K562 (cell line): ENCODE data around the gene COX6A1. TPM values are rescaled to one million over a fixed set of nuclear protein-coding genes. Genes with fewer than 3 reads are reported as not detected.
A peak's percentile ranks its signal among the peaks of the same experiment; 100 is the strongest.

Source experiments
- ATAC-seq: fragments of 200-7000 bp; cut with Tn5 transposase; 3 replicates; pipeline ENCODE4 v1.9.1; 2020; ENCODE audit warnings: moderate library complexity
- BruUV-seq: library from RNA; stranded (reverse); fragments of 400-500 nt; replicated peaks from 2 replicates; lab custom pipeline; 2021; lab: Mats Ljungman, UMichigan
- CTCF ChIA-PET: fragments of 300-600 bp; formaldehyde crosslinking; extraction: SDS; loops from one replicate; lab custom pipeline; 2021; ENCODE audit warnings: low intra/inter-chr PET ratio; lab: Yijun Ruan, JAX
- POLR2A ChIA-PET: fragments of 300-600, 350-650 bp; sonication (Branson Sonifier 250); formaldehyde crosslinking; extraction: SDS; loops from one replicate; lab custom pipeline; 2021; ENCODE audit warnings: antibody characterized with exemption, inconsistent platforms; lab: Yijun Ruan, JAX
- DNase-seq, 4 experiments: peaks; one replicate each; pipeline versions ENCODE4 v3.0.0 to v3.0.0-alpha.2; 2011 to 2018; ENCODE audit warnings: low spot score in 3 of 4, mixed read lengths in 3 of 4; ENCODE audit errors: extremely low read depth in 1 of 4
- FAIRE-seq: peaks from 2 replicates; lab custom pipeline; 2011; peaks lifted over from hg19 to GRCh38; lab: Jason Lieb, UNC
- H2AFZ ChIP-seq: 2 replicates; pipeline ENCODE4 v1.6.0; 2011; ENCODE audit warnings: low read depth, low read length, control low read depth, inconsistent platforms
- H3K27ac ChIP-seq: fragments of 200-600 bp; 3 replicates; pipeline ENCODE4 v1.8.0; 2011; ENCODE audit warnings: low read depth, mild to moderate bottlenecking, control low read depth, inconsistent platforms, low read length, moderate library complexity, mixed read lengths; ENCODE audit errors: extremely low read depth
- H3K27me3 ChIP-seq, 2 experiments: fragments of 300-600 bp in 1 of 2; 2 replicates in 1 of 2; 3 replicates in 1 of 2; pipeline versions ENCODE4 v1.6.0 to v1.8.0; 2011; ENCODE audit warnings: inconsistent platforms in 2 of 2, low read length in 2 of 2, mild to moderate bottlenecking in 1 of 2, mixed read lengths in 1 of 2, moderate library complexity in 1 of 2; ENCODE audit not compliant: control insufficient read depth in 2 of 2, insufficient read depth in 2 of 2
- H3K36me3 ChIP-seq: fragments of 300-600 bp; 3 replicates; pipeline ENCODE4 v1.8.0; 2011; ENCODE audit warnings: mild to moderate bottlenecking, low read length, inconsistent platforms; ENCODE audit not compliant: control insufficient read depth, insufficient read depth
- H3K4me1 ChIP-seq, 2 experiments: fragments of 200-600 bp in 1 of 2; replicated peaks in 1 of 2; 2 replicates in 1 of 2; 3 replicates in 1 of 2; pipeline versions ENCODE4 v1.5.1 to v1.8.0; 2011; ENCODE audit warnings: inconsistent platforms in 2 of 2, low read length in 2 of 2, mild to moderate bottlenecking in 1 of 2, mixed read lengths in 1 of 2, moderate library complexity in 1 of 2; ENCODE audit not compliant: control insufficient read depth in 2 of 2, insufficient read depth in 2 of 2
- H3K4me2 ChIP-seq: 2 replicates; pipeline ENCODE4 v1.6.1; 2011; ENCODE audit warnings: low read length, control low read depth, inconsistent platforms, mixed read lengths; ENCODE audit not compliant: insufficient read depth
- H3K4me3 ChIP-seq: fragments of 200-600 bp; sonication (generic), shearing (Covaris generic); 2 replicates; pipeline ENCODE4 v1.5.1; 2016; ENCODE audit warnings: control low read depth, inconsistent platforms
- H3K79me2 ChIP-seq: fragments of 200-600 bp; 3 replicates; pipeline ENCODE4 v1.8.0; 2011; ENCODE audit warnings: low read length, inconsistent platforms; ENCODE audit not compliant: control insufficient read depth, insufficient read depth
- H3K9ac ChIP-seq, 2 experiments: 2 replicates each; pipeline versions ENCODE4 v1.6.0 to v1.6.1; 2011; ENCODE audit warnings: low read depth in 2 of 2, low read length in 2 of 2, control low read depth in 1 of 2, inconsistent platforms in 1 of 2, mild to moderate bottlenecking in 1 of 2, mixed read lengths in 1 of 2; ENCODE audit not compliant: insufficient read depth in 1 of 2
- H3K9me1 ChIP-seq: one replicate; pipeline ENCODE4 v1.6.0; 2011; ENCODE audit warnings: inconsistent platforms, mild to moderate bottlenecking, low read length, moderate library complexity; ENCODE audit not compliant: control insufficient read depth, insufficient read depth
- H3K9me3 ChIP-seq: replicated peaks from 2 replicates; pipeline ENCODE4 v1.5.1; 2011; ENCODE audit warnings: low read depth, low read length, inconsistent platforms; ENCODE audit not compliant: control insufficient read depth, insufficient read depth
- H4K20me1 ChIP-seq: replicated peaks from 2 replicates; pipeline ENCODE4 v1.6.1; 2011; ENCODE audit warnings: low read length, inconsistent platforms, mixed read lengths; ENCODE audit not compliant: control insufficient read depth, insufficient read depth
- BCL6 ChIP-seq: fragments of 250-450 bp; sonication (Bioruptor Pico); IDR thresholded peaks from 2 replicates; pipeline ENCODE4 v1.4.0; 2020
- CEBPG ChIP-seq, 3 experiments: fragments of 200-800 bp in 1 of 3; sonication (Bioruptor generic) in 1 of 3; sonication (generic) in 1 of 3; formaldehyde crosslinking in 1 of 3; IDR thresholded peaks in 2 of 3; conservative IDR thresholded peaks in 1 of 3; 2 replicates each; pipeline versions ENCODE4 v1.6.1 to v1.8.0; 2016 to 2022; ENCODE audit warnings: missing compliant biosample characterization in 2 of 3, missing genetic modification characterization in 2 of 3, mild to moderate bottlenecking in 1 of 3, missing genetic modification reagents in 1 of 3
- COPS2 ChIP-seq: fragments of 450-650 bp; conservative IDR thresholded peaks from 2 replicates; pipeline ENCODE4 v1.6.1; 2016; ENCODE audit warnings: mild to moderate bottlenecking, moderate library complexity
- ESRRB ChIP-seq: fragments of 250-450 bp; sonication (Bioruptor Pico); IDR thresholded peaks from 2 replicates; pipeline ENCODE4 v1.5.0; 2020; ENCODE audit warnings: mild to moderate bottlenecking, moderate library complexity, borderline replicate concordance
- KLF1 ChIP-seq: fragments of 450-650 bp; IDR thresholded peaks from 2 replicates; pipeline ENCODE4 v1.6.1; 2016; ENCODE audit warnings: missing genetic modification characterization, missing compliant biosample characterization
- LCOR ChIP-seq: sonication (generic); formaldehyde crosslinking; IDR thresholded peaks from 2 replicates; pipeline ENCODE4 v1.8.0; 2022; ENCODE audit warnings: mild to moderate bottlenecking, missing genetic modification reagents
- MECOM ChIP-seq: fragments of 250-450 bp; sonication (Bioruptor Pico); IDR thresholded peaks from 2 replicates; pipeline ENCODE4 v1.8.0; 2022; ENCODE audit warnings: inconsistent platforms
- MLX ChIP-seq, 2 experiments: fragments of 450-650 bp in 1 of 2; sonication (generic) in 1 of 2; formaldehyde crosslinking; conservative IDR thresholded peaks; 2 replicates each; pipeline versions ENCODE4 v1.4.0 to v1.8.1; 2020 to 2022; ENCODE audit warnings: mild to moderate bottlenecking in 1 of 2, missing genetic modification reagents in 1 of 2
- MTA1 ChIP-seq: fragments of 450-650 bp; IDR thresholded peaks from 2 replicates; pipeline ENCODE4 v1.6.1; 2017; ENCODE audit warnings: borderline replicate concordance
- NFATC3 ChIP-seq: fragments of 450-650 bp; IDR thresholded peaks from 2 replicates; pipeline ENCODE4 v1.6.1; 2017; ENCODE audit warnings: mild to moderate bottlenecking
- RFX1 ChIP-seq: fragments of 450-650 bp; IDR thresholded peaks from 2 replicates; pipeline ENCODE4 v1.6.1; 2016; ENCODE audit warnings: mild to moderate bottlenecking, moderate library complexity
- RFX7 ChIP-seq: fragments of 250-450 bp; sonication (Bioruptor Pico); IDR thresholded peaks from 2 replicates; pipeline ENCODE4 v1.5.1; 2021; ENCODE audit warnings: mild to moderate bottlenecking
- SLC30A9 ChIP-seq: fragments of 250-450 bp; sonication (Bioruptor Pico); IDR thresholded peaks from 2 replicates; pipeline ENCODE4 v1.8.0; 2022; ENCODE audit warnings: mild to moderate bottlenecking, moderate library complexity
- SP1 ChIP-seq: sonication (generic); formaldehyde crosslinking; IDR thresholded peaks from 2 replicates; pipeline ENCODE4 v1.8.1; 2022; ENCODE audit warnings: mild to moderate bottlenecking, missing genetic modification reagents
- SREBF2 ChIP-seq: sonication (generic); formaldehyde crosslinking; IDR thresholded peaks from 2 replicates; pipeline ENCODE4 v1.4.0; 2020; ENCODE audit warnings: mild to moderate bottlenecking, missing genetic modification reagents
- ZBED1 ChIP-seq: IDR thresholded peaks from 2 replicates; pipeline ENCODE4 v1.6.1; 2014
- ZBTB9 ChIP-seq: fragments of 450-650 bp; formaldehyde crosslinking; IDR thresholded peaks from 2 replicates; pipeline ENCODE4 v1.4.0; 2020; ENCODE audit warnings: mild to moderate bottlenecking, moderate library complexity
- ZFP30 ChIP-seq: fragments of 250-450 bp; sonication (Bioruptor Pico); IDR thresholded peaks from 2 replicates; pipeline ENCODE4 v1.8.0; 2022; ENCODE audit warnings: moderate library complexity, mild to moderate bottlenecking, inconsistent platforms, borderline replicate concordance
- ZNF408 ChIP-seq: fragments of 250-450 bp; sonication (Bioruptor Pico); IDR thresholded peaks from 2 replicates; pipeline ENCODE4 v1.4.0; 2020; ENCODE audit warnings: low read depth, mild to moderate bottlenecking, moderate library complexity
- ZNF511 ChIP-seq: sonication (generic); formaldehyde crosslinking; IDR thresholded peaks from 2 replicates; pipeline ENCODE4 v1.8.0; 2022; ENCODE audit warnings: mild to moderate bottlenecking, missing genetic modification reagents
- WGBS: fragments of 100-300 bp; shearing (Covaris generic); methylation state at CpG from one replicate; pipeline ENCODE4 v1.1.6; 2016; ENCODE audit warnings: low coverage, mixed read lengths; ENCODE audit not compliant: insufficient coverage; ENCODE audit errors: missing lambda C conversion rate; 5-methylcytosine and 5-hydroxymethylcytosine counted together
- in situ Hi-C: fragments of 300-500 bp; cut with MboI; formaldehyde crosslinking; loops from 4 replicates; pipeline ENCODE4 v1.15.0; 2018; ENCODE audit warnings: inconsistent platforms, mixed read lengths
- intact Hi-C: fragments of 100-400 bp; cut with micrococcal nuclease; formaldehyde crosslinking; loops from 2 replicates; pipeline ENCODE4 v1.14.2; 2022
- polyA plus RNA-seq, 8 experiments: library from polyadenylated mRNA; depleted of rRNA in 4 of 8; stranded (reverse) in 5 of 8; unstranded in 3 of 8; fragments of >200 nt; fragmentation: Nextera tagmentation in 2 of 8; fragmentation: Illumina TruSeq in 1 of 8; extraction: Ambion mirVana in 2 of 8; extraction: Trizol in 1 of 8; gene quantifications; 2 replicates each; pipeline versions ENCODE4 v1.2.1 to v1.2.3, GENCODE V29; 2011 to 2014; ENCODE audit warnings: inconsistent platforms in 1 of 8, missing spikeins in 1 of 8
- total RNA-seq, 7 experiments: library from RNA; depleted of rRNA in 6 of 7; stranded (reverse); fragments of >200 nt in 6 of 7; fragmentation: Illumina TruSeq in 2 of 7; extraction: Trizol in 2 of 7; gene quantifications; 2 replicates each; pipeline versions ENCODE4 v1.2.1 to v1.2.3, GENCODE V29; 2011 to 2021; ENCODE audit warnings: low replicate concordance in 1 of 7

The COX6A1 gene
- total and polyA plus RNA-seq, 9 of the 15 experiments (the other 6 are each of a cell fraction or from before 2014, with no cell fraction given), result 414 to 4,142 (median 931) TPM

DNA sequence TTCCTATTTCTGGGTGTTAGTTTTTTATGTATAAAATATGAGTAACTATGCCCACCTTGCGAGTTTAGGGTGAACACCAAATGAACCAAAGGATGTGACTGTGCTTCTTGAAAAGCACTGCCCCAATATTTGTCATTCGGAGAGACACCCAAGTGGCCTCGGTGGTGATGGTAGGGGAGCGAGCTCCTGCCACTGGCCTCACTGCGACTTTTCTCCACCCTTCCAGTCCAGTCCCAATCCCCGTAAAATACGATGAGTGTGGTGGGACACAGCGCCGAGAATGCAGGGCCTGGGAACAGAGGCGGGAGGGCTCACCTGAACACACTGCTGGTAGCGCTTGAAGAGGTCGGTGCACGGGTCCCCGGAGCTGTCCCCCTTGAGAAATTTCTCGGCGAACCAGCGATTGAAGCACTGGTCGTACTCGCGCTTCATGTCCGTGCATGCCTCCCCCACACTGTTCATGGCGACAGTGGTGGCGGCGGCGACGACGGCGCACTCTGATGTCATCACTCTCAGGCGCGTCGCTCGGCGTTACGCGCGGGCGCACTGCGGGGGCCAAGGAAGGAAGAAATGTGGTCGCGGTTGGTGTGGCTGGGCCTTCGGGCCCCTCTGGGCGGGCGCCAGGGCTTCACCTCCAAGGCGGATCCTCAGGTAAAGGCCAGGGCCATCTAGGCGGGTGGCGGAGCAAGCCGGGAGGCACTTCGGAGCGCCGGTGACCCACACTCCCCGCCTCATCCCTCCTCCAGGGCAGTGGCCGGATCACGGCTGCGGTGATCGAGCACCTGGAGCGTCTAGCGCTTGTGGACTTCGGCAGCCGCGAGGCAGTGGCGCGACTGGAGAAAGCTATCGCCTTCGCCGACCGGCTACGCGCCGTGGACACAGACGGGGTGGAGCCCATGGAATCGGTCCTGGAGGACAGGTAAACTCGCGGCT, 8.3 kb downstream of the COX6A1 start, which contains the start of the genes GATC and TRIAP1:
TSS of gene GATC (plus strand) at position 534 of the 933 bp plus-strand sequence. CDS start at position 571, 37 bp downstream.
TSS of gene TRIAP1 (minus strand) at position 474 of the 933 bp plus-strand sequence. CDS start at position 462, 12 bp downstream.
- peak; percentile 85 to 95 (median 86) for DNase-seq
- Histone ChIP-seq H3K9me3 (no peaks in the 10 kb centered on the region), H3K4me3 (peak within 1 kb of the TSS; percentile 99), H3K36me3 (peaks cover 64% of the 10 kb centered on the region), H3K4me2 (peak within 1 kb of the TSS; percentile 97), H3K27me3 (no peaks in the 10 kb centered on the region; a peak in 1 of 5 replicates), H3K9ac (peak within 1 kb of the TSS; percentile 92 to 100), H2AFZ (peak within 1 kb of the TSS; percentile 96), H3K4me1 (peaks cover 2 to 8% of the 10 kb centered on the region in 2 experiments; a peak in 3 of 5 replicates), H3K27ac (peak within 1 kb of the TSS; percentile 89), H4K20me1 (no peaks in the 10 kb centered on the region), H3K9me1 (no peaks in the 10 kb centered on the region), H3K79me2 (peaks cover 74% of the 10 kb centered on the region)
- under 1% methylated on average over 53 of the region's 73 CpGs for WGBS
- POLR2A ChIA-PET, result interaction anchor here (0.6 to 5.3 kb wide), 8 partner anchors 11 to 328 kb away, joined by 3 to 38 read pairs (median 3); partner anchors contain the start of gene RNU4-2
- BruUV-seq, result TSS peak; percentile 74
- ATAC-seq, result peak; percentile 93
- CTCF ChIA-PET, result interaction anchor here (0.6 kb wide), 1 partner anchor 218 kb away, joined by 3 read pairs; no protein-coding TSS in a partner anchor
- in situ Hi-C loops, result no loop called here
- intact Hi-C loops, result loop anchor here (5.0 kb wide), 1 partner anchor 136 kb away; the partner anchor contains the start of gene POP5
- peak; percentile 62 for FAIRE-seq
- TF ChIP-seq BCL6 (CRISPR knock-in tag) (no peak), SREBF2 (CRISPR knock-in tag) (no peak), ZBED1 (no peak; the same call in 1 of the 2 replicates), ZNF511 (CRISPR knock-in tag) (peak; percentile 48), MECOM (no peak), LCOR (CRISPR knock-in tag) (peak; percentile 86), SP1 (CRISPR knock-in tag) (peak; percentile 88), SLC30A9 (CRISPR knock-in tag) (no peak), ESRRB (CRISPR knock-in tag) (no peak), ZNF408 (CRISPR knock-in tag) (no peak), NFATC3 (no peak), RFX1 (peak; percentile 34; the same call in 1 of the 2 replicates), CEBPG (CRISPR knock-in tag; IDR thresholded peaks at IDR 0.05) (peak; percentile 68), CEBPG (tag; conservative IDR thresholded peaks at IDR 0.05 in 1 of 2, IDR thresholded peaks at IDR 0.05 in 1 of 2) (peak in 1 of 2 experiments; percentile 25; a peak in 1 of 4 replicates), ZFP30 (CRISPR knock-in tag) (no peak), COPS2 (no peak; the same call in 1 of the 2 replicates), ZBTB9 (CRISPR knock-in tag) (no peak), MTA1 (peak; percentile 100), KLF1 (tag) (no peak; the same call in 1 of the 2 replicates), MLX (CRISPR knock-in tag; conservative IDR thresholded peaks at IDR 0.05) (no peak), RFX7 (CRISPR knock-in tag) (no peak)
